ENCODE measurements around the gene NAGLU.
"Not testable (repeated sequence)": the region's sequence is repeated elsewhere in the genome, so short reads cannot be mapped to it uniquely, and the experiment has no call there.

NAGLU gene

DNA sequence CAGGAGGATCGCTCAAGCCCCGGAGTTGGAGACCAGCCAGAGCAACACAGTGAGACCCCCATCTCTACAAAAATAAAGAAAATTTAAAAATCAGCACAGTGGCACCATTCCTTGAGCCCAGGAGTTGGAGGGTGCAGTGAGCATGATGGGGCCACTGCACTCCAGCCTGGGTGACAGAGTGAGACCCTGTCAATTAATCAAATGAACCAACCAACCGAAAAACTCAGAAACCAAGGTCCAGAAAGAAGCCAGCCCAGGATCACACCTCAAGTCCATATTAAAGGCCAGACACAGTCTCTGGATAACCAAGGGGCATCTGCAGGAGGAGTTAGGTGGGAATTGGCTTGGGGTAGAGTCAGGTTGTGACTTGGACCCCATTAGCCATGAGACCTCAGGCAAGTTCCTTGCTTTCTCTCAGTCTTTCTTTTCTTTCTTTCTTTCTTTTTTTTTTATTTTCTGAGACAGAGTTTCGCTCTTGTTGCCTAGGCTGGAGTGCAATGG lies 19.1 kb downstream of the NAGLU start:
- TF ChIP-seq, protein P1, sequence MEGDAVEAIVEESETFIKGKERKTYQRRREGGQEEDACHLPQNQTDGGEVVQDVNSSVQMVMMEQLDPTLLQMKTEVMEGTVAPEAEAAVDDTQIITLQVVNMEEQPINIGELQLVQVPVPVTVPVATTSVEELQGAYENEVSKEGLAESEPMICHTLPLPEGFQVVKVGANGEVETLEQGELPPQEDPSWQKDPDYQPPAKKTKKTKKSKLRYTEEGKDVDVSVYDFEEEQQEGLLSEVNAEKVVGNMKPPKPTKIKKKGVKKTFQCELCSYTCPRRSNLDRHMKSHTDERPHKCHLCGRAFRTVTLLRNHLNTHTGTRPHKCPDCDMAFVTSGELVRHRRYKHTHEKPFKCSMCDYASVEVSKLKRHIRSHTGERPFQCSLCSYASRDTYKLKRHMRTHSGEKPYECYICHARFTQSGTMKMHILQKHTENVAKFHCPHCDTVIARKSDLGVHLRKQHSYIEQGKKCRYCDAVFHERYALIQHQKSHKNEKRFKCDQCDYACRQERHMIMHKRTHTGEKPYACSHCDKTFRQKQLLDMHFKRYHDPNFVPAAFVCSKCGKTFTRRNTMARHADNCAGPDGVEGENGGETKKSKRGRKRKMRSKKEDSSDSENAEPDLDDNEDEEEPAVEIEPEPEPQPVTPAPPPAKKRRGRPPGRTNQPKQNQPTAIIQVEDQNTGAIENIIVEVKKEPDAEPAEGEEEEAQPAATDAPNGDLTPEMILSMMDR (IDR thresholded peaks at IDR 0.05; ENCODE audit: low read depth, low read length) = no peak
- peak overlapping the region; percentile 84 to 86 for H3K4me3 ChIP-seq (replicated peaks in 1 of 2; ENCODE audit: low read depth in 2 of 2, low read length in 2 of 2)

DNA sequence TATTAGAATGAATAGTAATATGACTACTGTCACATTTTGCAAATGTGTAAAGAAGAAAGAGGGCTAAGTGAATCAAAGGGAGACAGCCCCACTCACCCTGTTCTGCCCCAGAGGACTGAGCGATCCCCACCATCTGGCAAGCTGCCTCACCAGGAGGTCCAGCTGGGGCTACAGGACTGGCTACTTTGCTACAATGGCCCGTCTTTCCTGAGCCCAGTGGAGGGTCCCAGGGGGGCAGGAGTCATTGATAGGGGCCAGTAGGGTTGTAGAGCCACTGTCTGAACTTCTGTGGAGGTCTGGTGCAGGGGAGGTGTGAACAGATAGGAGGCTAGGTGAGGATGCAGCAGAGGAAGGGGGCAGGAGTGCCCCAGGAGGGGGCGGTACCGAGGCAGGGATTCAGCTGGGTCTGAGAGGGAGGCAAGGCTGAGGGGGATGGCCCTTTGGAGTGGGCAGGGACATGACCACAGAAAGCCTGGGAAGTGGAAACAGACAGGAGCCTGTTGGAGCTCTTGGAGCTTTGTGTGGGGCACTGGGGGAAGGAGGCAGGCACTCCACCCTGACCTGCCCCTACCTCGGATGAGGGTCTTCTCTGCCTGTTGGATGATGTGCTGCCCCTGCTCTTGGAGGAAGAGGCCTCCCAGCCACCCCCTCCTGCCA lies 20.0 kb downstream of the NAGLU start:
- DNase-seq (ENCODE audit: low read depth in 2 of 2) = not testable (repeated sequence)
- TF ChIP-seq, protein P1 (IDR thresholded peaks at IDR 0.05; ENCODE audit: low read depth, low read length) = peak; percentile 6

More for the DNA sequence above, 19.1 kb downstream of the NAGLU start:
- no peak for DNase-seq (ENCODE audit: low read depth in 2 of 2)

DNA sequence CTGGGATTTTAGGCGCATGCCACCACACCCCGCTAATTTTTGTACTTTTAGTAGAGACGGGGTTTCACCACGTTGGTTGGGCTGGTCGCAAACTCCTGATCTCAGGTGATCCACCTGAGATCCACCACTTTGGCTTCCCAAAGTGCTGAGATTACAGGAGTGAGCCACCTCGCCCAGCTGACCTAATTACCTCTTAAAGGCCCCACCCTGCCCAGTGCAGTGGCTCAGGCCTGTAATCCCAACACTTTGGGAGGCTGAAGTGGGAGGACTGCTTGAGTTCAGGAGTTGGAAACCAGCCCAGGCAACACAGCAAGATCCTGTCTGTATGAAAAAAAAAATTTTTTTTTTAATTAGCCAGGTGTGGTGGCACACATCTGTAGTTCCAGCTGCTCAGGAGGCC lies 23.0 kb downstream of the NAGLU start:
- TF ChIP-seq, protein P1 (IDR thresholded peaks at IDR 0.05; ENCODE audit: low read depth, low read length) = no peak
- H3K4me3 ChIP-seq (replicated peaks in 1 of 2; ENCODE audit: low read depth in 2 of 2, low read length in 2 of 2) = no peak overlapping the region
- DNase-seq (ENCODE audit: low read depth in 2 of 2) = no peak

More for the DNA sequence above, 20.0 kb downstream of the NAGLU start:
- not testable (repeated sequence) for H3K4me3 ChIP-seq (replicated peaks in 1 of 2; ENCODE audit: low read depth in 2 of 2, low read length in 2 of 2)

DNA sequence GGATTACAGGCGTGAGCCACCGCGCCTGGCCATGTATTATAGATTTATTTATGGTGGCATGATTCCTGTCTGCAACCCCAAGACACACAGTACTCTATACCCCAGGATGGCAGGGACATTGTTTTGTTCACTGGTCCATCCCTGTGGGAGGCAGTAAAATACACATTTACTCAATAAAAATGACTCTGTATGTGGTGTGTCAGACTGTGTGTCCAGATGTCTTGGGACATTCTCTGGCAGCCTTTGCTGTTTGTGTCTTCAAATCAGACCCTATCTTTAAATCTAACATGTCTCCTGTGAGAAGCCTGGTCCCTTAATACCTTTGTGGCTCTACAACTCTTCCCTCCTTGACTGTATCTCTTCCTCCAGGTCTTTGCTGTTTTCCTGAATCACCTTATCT lies 24.2 kb downstream of the NAGLU start:
- no peak overlapping the region for H3K4me3 ChIP-seq (replicated peaks in 1 of 2; ENCODE audit: low read depth in 2 of 2, low read length in 2 of 2)
- TF ChIP-seq, protein P1 (IDR thresholded peaks at IDR 0.05; ENCODE audit: low read depth, low read length) = no peak
- no peak for DNase-seq (ENCODE audit: low read depth in 2 of 2)

DNA sequence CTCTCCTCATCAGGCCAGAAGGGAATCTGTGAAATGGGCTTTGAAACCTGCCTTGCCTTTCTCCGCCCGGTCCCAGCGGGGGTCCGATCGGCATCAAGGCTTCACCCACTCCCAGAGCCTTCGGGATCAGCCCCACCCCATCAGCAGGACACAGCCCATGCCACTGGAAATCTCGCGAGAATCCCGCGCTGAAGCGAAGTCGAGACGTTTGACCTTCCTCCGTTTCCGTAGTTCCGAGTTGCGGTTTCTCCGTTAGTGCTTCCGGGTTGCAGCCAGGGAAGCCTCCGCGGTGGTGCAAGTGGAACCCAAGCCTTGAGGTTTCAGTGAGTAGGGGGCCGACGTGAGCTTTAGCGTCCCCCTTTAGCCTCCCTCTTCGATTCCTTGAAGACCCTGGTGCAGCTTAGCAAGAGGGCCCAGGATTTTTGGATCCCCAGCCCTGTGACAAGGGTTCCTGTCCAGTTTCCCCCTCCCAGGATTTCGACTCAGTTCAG lies 25.9 kb downstream of the NAGLU start, which contains the start of gene COASY:
Gene COASY (plus strand): TSS at position 252 of the 491 bp plus-strand sequence. CDS start 475 bp downstream, outside the sequence.
- TF ChIP-seq, protein P1 (IDR thresholded peaks at IDR 0.05; ENCODE audit: low read depth, low read length) = no peak
- peak; percentile 98 to 99 for DNase-seq (ENCODE audit: low read depth in 2 of 2)
- peak within 1 kb of the TSS; percentile 90 to 91 for H3K4me3 ChIP-seq (replicated peaks in 1 of 2; ENCODE audit: low read depth in 2 of 2, low read length in 2 of 2)

DNA sequence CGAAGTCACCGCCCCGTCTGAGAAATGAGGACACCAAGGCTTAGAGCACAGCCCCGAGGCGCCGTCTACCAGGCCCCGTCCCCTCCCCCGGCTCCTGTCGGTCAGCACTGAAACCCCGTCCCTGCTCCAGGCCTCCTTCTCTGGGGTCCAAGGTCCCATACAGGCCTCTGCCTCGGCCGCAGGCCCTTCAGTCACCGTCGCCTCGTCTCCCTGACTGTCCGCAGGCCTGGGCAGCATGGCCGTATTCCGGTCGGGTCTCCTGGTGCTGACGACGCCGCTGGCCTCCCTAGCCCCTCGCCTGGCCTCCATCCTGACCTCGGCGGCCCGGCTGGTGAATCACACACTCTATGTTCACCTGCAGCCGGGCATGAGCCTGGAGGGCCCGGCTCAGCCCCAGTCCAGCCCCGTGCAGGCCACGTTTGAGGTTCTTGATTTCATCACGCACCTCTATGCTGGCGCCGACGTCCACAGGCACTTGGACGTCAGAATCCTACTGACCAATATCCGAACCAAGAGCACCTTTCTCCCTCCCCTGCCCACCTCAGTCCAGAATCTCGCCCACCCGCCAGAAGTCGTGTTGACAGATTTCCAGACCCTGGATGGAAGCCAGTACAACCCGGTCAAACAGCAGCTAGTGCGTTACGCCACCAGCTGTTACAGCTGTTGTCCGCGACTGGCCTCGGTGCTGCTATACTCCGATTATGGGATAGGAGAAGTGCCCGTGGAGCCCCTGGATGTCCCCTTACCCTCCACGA lies 26.5 kb downstream of the NAGLU start:
- peak; percentile 42 to 51 for DNase-seq (ENCODE audit: low read depth in 2 of 2)
- TF ChIP-seq, protein P1 (IDR thresholded peaks at IDR 0.05; ENCODE audit: low read depth, low read length) = no peak

More for the DNA sequence above, 26.5 kb downstream of the NAGLU start:
- peak overlapping the region; percentile 90 to 91 for H3K4me3 ChIP-seq (replicated peaks in 1 of 2; ENCODE audit: low read depth in 2 of 2, low read length in 2 of 2)

Data from cardiac fibroblast (primary cell).